Forelimb muscle (tissue), 1 donor: ENCODE measurements around the gene NSD2. TPM values are rescaled to one million over a fixed set of nuclear protein-coding genes. Genes with fewer than 3 reads are reported as not detected.

Experiments used
- DNase-seq: peaks from one replicate; pipeline ENCODE4 v3.0.0-alpha.2; 2013; ENCODE audit warnings: low read depth
- polyA plus RNA-seq: library from polyadenylated mRNA; unstranded; fragments of 120-200 nt; gene quantifications from one replicate; pipeline ENCODE4 v1.2.1, GENCODE V29; 2013; ENCODE audit not compliant: insufficient read length

Gene NSD2
- polyA plus RNA-seq, 1 donor: 37.3 TPM

DNA sequence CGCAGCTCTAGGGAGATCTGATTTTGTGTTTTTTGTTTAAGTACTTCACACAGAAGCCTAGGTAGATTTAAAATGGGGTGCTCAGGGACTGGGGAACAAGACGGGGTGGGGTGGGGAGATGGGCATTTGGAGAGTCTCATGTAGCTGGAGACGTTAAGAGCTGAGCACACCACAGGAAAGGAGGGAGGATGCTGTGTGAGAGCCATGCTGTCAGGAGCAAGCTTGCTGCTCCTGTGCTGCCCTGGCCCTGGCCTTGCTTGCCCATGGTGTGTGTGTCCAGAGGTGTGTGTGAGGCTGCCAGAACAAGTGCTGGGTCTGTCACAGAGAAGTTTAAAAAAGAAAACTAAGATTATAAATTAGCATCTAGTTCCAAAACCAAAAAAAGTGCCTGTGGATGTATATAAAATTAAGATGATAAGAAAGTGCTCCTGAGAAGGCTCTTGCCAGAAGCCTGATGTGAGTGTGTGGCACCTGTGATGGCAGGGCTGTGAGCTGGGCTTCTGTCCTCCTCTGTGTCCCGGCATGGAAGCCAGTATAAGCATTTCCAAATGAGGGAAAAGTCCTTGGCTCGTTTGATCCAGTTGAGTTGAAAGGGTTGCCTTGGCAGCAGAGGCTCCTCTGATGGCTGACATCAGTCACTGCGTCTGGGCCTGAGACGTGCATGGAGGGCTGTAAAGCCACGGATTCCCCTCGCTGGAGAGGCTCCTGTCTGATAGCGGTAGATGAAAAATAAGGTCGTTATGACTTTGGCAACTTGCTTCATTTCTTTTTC, 74.1 kb downstream of the NSD2 start:
- DNase-seq: no peak

- no peak for DNase-seq
Measured at GRCh38 chr4:1945912-1946311, 74.7 kb downstream of the NSD2 start.

DNA sequence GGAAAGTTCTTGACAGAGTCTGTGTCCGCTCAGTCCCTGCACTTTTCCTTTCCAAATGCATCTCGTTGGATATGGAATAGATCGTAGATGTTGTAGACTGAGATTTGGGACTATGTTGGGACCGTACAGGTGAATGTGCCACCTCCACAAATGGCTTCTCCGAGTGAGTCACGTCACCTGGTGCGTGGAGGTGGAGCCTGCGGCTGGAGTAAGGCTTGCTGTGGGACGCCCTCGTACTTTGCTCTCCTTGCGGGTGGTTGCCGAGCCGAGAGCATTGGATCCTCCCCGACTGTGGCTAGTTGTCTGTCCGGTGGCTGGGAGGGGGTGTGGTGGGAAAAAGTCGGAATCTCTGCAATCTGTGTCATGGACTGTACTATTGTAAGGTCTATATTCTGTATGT, 77.0 kb downstream of the NSD2 start:
- no peak for DNase-seq

DNA sequence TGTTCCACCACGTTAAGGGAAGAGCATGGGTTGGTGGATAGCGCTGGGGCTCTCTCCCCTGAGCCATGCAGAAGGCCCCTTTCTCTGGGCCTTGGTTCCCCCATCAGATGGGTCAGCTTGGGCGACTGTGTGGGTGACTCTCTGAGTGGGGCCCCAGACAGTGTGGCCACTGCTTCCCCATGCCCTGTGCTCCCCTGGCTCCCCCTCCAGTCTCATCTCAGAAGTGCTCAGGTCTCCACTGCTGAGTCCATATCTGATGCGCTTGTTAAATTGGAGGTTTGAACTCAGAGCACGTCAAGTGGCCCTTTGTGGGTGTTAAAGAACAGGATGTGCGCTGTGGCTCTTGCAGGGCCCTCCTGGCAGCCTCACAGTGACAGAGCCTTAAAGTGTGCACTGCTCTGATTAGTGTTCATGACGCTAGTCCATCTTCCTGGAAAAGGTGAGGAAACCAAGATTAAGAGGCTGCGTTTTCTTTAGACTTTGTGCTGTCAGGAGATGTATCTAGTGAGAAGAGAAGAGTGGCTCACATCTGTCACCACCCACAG, 77.8 kb downstream of the NSD2 start:
- DNase-seq: no peak

DNA sequence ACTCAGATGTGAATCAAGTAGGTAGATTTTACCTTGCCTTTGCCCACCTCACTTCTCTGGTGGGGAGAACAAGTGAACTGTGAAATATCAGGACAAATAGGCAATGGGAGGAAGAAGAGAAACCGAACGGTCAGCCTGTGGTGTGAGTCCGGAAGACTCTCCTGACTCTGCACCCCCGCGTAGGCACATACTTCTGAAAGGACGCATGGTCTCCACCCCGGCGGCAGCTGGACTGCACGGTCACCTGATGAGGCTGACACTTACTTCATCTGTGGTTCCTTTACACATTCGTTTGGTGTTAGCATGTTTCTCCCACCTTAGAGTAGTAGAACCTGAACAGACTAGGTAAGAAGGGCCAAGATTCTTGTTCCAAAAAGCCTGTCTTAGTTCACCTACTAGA, 79.2 kb downstream of the NSD2 start:
- no peak for DNase-seq

DNA sequence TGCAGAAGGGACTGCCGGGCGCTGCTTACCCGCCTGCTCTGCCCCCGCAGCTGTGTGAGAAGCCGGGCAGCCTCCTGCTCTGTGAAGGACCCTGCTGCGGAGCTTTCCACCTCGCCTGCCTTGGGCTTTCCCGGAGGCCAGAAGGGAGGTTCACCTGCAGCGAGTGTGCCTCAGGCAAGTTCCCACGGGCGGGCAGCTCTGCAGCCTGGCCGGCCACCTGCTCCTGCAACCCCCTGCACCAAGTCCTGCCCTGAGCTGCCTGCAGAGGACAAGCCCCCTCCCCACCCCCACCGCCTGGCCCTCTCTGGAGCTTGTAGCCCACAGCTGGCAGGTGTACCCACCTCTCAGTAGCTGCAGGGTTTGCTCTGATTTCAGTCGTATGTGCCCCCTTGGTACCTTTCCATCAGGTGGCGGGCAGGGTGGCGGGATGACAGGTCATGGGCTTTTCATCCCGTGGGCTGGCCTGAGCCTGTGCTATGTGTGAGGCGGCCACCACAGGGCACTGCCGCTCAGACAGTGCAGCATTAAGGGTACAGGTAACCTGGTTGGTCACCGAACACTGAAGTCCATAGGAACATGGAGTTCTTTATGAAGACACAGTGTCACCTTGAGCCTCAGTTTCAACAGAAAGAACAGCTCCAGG, 81.0 kb downstream of the NSD2 start:
- DNase-seq: no peak

- no peak for DNase-seq
Measured at GRCh38 chr4:1952719-1953118, 81.5 kb downstream of the NSD2 start.

- DNase-seq: no peak
Measured at GRCh38 chr4:1953335-1953734, 82.1 kb downstream of the NSD2 start.

GRCh38 chr4:1956631-1957030, 85.4 kb downstream of the NSD2 start:
- no peak for DNase-seq

DNA sequence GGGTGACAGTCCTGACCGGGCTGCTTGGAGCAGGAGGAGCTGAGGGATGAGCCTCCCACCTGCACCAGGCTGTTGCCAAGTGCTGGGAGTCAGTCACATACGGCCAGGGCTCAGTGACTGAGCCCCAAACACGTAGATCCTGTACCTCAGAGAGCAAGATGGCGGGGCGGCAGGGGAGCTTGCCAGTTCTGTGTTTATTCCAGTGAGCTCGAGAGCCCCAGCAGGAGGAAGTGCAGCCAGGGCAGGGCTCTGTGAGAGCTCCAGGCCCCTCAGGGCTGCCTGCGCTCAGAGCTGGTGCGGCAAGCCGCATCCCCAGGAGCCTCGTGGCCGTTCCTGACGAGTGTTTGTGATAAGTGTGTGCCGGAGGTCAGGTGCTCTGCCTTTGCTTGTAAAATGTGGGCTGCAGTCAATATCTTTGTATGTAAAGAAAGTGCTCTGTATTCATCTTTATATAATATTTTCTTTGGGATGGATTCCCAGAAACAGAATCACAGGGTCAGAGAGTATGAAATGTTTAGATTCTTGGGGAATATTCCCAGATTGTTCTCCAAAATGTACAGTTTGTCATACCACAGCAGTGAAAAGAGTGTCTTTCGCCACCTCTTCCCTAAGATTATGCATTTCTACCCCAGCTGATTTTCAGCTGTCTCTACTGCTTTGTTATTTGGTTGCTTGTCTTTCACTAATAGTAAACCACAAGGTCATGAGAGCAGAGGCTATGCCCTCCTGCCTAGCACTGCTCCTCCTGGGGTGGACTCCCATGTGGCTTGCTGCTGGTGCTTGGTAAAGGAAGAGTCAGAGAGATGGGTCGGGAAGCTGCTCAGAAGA, 87.3 kb downstream of the NSD2 start:
- DNase-seq: no peak

DNA sequence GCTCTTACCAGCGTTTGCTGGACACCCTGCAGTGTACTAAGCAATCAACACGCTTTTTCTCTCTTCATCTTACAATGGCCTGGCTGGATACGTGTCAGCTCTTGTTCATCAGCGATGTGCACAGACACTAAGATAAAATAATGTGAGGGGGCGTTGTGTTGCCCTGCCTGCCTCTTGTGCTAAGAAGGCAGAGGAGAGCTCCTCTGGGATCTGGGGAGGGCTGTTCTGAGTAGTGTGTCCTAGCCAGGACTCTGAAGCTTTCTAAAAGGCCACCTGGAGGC, 87.9 kb downstream of the NSD2 start:
- DNase-seq: no peak

- DNase-seq: no peak
Measured at GRCh38 chr4:1960170-1960825, 89.1 kb downstream of the NSD2 start.

GRCh38 chr4:1961038-1961437, 89.8 kb downstream of the NSD2 start:
- DNase-seq: no peak

GRCh38 chr4:1961563-1961962, 90.4 kb downstream of the NSD2 start:
- DNase-seq: no peak

- no peak for DNase-seq
Measured at GRCh38 chr4:1962980-1963379, 91.8 kb downstream of the NSD2 start.

DNA sequence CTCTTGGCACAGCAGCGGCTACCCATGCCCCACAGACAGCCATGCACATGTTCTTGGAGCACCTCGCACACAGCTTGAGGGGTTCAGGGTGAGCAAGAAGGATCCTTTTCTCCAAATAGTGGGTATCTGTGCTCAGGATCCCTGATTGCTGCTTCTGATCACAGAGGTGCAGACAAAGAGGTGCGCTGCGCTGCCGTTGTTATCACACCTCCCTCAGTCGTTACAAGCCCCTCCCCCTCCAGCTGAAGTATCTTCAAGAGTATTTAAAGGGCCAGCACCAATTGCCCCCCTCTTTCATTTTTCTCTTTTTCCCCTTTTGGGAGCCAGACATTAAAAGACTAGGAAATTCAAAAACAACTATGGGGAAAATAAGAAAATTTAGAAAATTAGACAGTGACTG, 93.2 kb downstream of the NSD2 start:
- DNase-seq: no peak

- DNase-seq: no peak
Measured at GRCh38 chr4:1964971-1965370, 93.8 kb downstream of the NSD2 start.

GRCh38 chr4:1967512-1968149, 96.4 kb downstream of the NSD2 start:
- no peak for DNase-seq

GRCh38 chr4:1968686-1969295, 97.6 kb downstream of the NSD2 start:
- DNase-seq: no peak

DNA sequence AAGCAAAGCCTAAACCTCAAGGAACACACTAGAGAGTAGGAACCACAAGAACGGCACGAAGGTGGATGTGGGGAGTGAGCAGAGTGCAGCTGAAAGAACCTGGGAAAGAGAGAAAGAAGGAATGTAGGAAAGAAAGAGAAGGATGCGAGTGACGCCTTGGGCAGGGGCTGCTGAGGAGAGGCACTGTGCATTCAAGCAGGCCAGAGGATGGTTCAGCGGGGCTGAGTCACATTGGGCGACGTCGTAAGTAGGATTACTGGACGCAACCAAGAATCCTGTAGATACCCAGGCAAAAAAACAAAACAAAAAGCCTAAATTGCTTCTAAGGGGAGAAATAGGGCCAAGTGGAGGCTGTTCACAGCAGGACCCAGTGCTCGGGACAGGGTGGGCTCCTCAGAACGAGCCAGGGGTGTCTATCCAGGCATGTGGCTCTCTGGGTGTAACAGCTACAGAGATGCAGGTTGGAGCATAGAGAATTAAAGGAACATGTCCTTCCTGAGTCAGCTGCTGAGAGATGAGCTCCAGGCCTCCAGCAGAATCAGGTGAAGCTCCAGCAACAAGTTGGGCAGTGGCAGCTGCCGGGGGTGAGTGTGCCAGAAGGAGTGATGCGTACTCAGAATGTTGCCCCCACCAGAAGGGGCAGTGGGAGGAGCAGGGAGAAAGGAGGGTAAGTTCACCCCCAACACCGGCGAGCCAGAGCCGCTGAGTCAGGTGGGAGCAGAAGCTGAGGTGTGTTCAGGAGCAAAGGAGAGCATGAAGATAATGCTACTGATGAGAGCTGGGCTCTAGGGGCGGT, 98.9 kb downstream of the NSD2 start:
- DNase-seq: no peak
